Sigmoid colon (tissue), 7 donors: Measurements from ENCODE around the gene STAP2. TPM values are rescaled to one million over a fixed set of nuclear protein-coding genes. Genes with fewer than 3 reads are reported as not detected.

Experiments used
- DNase-seq: peaks from one replicate; pipeline ENCODE4 v3.0.0-alpha.2; 2019
- H3K27ac ChIP-seq, 4 donors: fragments of 200-600 bp; sonication (generic); one replicate each; pipeline ENCODE4 v1.5.1; 2016 to 2019; ENCODE audit warnings: mild to moderate bottlenecking in 1 of 4
- H3K27me3 ChIP-seq, 3 donors: fragments of 200-600 bp; sonication (generic); one replicate each; pipeline ENCODE4 v1.5.1; 2019; ENCODE audit warnings: mild to moderate bottlenecking in 1 of 3
- H3K36me3 ChIP-seq, 4 donors: fragments of 200-600 bp; sonication (generic); one replicate each; pipeline ENCODE4 v1.5.1; 2016 to 2019
- H3K4me1 ChIP-seq, 4 donors: fragments of 200-600 bp; sonication (generic); one replicate each; pipeline ENCODE4 v1.5.1; 2017 to 2019
- H3K4me3 ChIP-seq, 4 donors: fragments of 200-600 bp; sonication (generic); one replicate each; pipeline ENCODE4 v1.5.1; 2017 to 2019; ENCODE audit warnings: mild to moderate bottlenecking in 2 of 4, moderate library complexity in 1 of 4
- H3K9me3 ChIP-seq, 4 donors: fragments of 200-600 bp in 3 of 4; sonication (generic) in 3 of 4; one replicate each; pipeline versions ENCODE4 v1.5.1 to v1.6.1; 2013 to 2019
- CTCF ChIP-seq, 4 experiments: fragments of 450-650 bp in 3 of 4; fragments of 200-600 bp in 1 of 4; IDR thresholded peaks; one replicate each; pipeline ENCODE4 v1.5.1; 2016 to 2019; ENCODE audit warnings: antibody characterized with exemption in 4 of 4, mild to moderate bottlenecking in 3 of 4, moderate library complexity in 2 of 4
- EP300 ChIP-seq, 4 donors: sonication (generic); formaldehyde crosslinking; IDR thresholded peaks; one replicate each; pipeline ENCODE4 v1.6.1; 2017; ENCODE audit warnings: antibody characterized with exemption in 4 of 4
- POLR2A ChIP-seq, 2 donors: fragments of 450-650 bp; IDR thresholded peaks; one replicate each; pipeline ENCODE4 v1.6.1; 2016; ENCODE audit warnings: antibody characterized with exemption in 2 of 2, mild to moderate bottlenecking in 2 of 2, moderate library complexity in 2 of 2
- POLR2AphosphoS5 ChIP-seq, 4 donors: sonication (generic); formaldehyde crosslinking; IDR thresholded peaks; one replicate each; pipeline ENCODE4 v1.6.1; 2017; ENCODE audit warnings: antibody characterized with exemption in 4 of 4
- WGBS, 2 donors: extraction: QIAGEN DNeasy Blood & Tissue Kit; methylation state at CpG; one replicate each; pipeline ENCODE4 v1.1.7; 2013; 5-methylcytosine and 5-hydroxymethylcytosine counted together
- intact Hi-C: fragments of 100-400 bp; cut with DNase I; formaldehyde crosslinking; loops from one replicate; pipeline ENCODE4 v1.15.1; 2023
- polyA plus RNA-seq, 3 donors: library from polyadenylated mRNA; stranded (reverse); fragments of 200-250 nt; gene quantifications; one replicate each; pipeline ENCODE4 v1.2.3, GENCODE V29; 2013
- total RNA-seq, 4 donors: library from RNA; depleted of rRNA; stranded (reverse); fragments of >200 nt; gene quantifications; one replicate each; pipeline ENCODE4 v1.1.0, GENCODE V29; 2016
- donor health status: healthy with polysubstance abuse.
- donor health status: Bipolar disorder and iron deficiency.
- donor health status: healthy.

Gene STAP2
- total and polyA plus RNA-seq, 7 donors, result 0.99 to 313 (median 5.5) TPM

GRCh38 chr19:4369888-4370260, 31.2 kb upstream of the STAP2 start:
- 14 to 16% methylated on average over 21 of the region's 21 CpGs for WGBS, 2 donors
- Histone ChIP-seq H3K27ac (peak overlapping the region; percentile 37 to 75 (median 63)), H3K4me1 (peaks cover 0 to 80% (median 70%) of the 10 kb centered on the region in 4 donors), H3K36me3 (peaks cover 0 to 22% (median 15%) of the 10 kb centered on the region in 4 donors), H3K27me3 (no peaks in the 10 kb centered on the region), H3K9me3 (no peaks in the 10 kb centered on the region), H3K4me3 (peak overlapping the region in 1 of 4 donors; percentile 16)
- DNase-seq, result no peak
- intact Hi-C loops, result no loop called here
- TF ChIP-seq EP300 (IDR thresholded peaks at IDR 0.05) (no peak), POLR2AphosphoS5 (IDR thresholded peaks at IDR 0.05) (peak in 1 of 4 donors; percentile 7), CTCF (IDR thresholded peaks at IDR 0.05) (peak in 2 of 4 experiments; percentile 11 to 47)

GRCh38 chr19:4369109-4369887, 30.7 kb upstream of the STAP2 start:
- DNase-seq, result no peak
- intact Hi-C loops, result no loop called here
- Histone ChIP-seq H3K27me3 (no peaks in the 10 kb centered on the region), H3K4me3 (peak overlapping the region in 1 of 4 donors; percentile 16), H3K36me3 (peaks cover under 1 to 23% (median 16%) of the 10 kb centered on the region in 4 donors), H3K9me3 (no peaks in the 10 kb centered on the region), H3K4me1 (peaks cover 0 to 75% (median 64%) of the 10 kb centered on the region in 4 donors), H3K27ac (peak overlapping the region; percentile 37 to 75 (median 63))
- TF ChIP-seq EP300 (IDR thresholded peaks at IDR 0.05) (no peak), POLR2AphosphoS5 (IDR thresholded peaks at IDR 0.05) (peak in 1 of 4 donors; percentile 8)
- WGBS, 2 donors, result 8 to 15% methylated on average over 25 of the region's 25 CpGs

GRCh38 chr19:4368128-4368820, 29.6 kb upstream of the STAP2 start:
- WGBS, 2 donors, result 66 to 73% methylated on average over 19 of the region's 19 CpGs
- intact Hi-C loops, result no loop called here
- Histone ChIP-seq H3K27me3 (no peaks in the 10 kb centered on the region), H3K4me1 (peaks cover 0 to 64% (median 54%) of the 10 kb centered on the region in 4 donors), H3K4me3 (no peak overlapping the region), H3K9me3 (no peaks in the 10 kb centered on the region), H3K36me3 (peaks cover 11 to 32% (median 25%) of the 10 kb centered on the region in 4 donors), H3K27ac (peak overlapping the region; percentile 37 to 75 (median 63))
- no peak for DNase-seq
- TF ChIP-seq POLR2A (IDR thresholded peaks at IDR 0.05) (no peak), POLR2AphosphoS5 (IDR thresholded peaks at IDR 0.05) (no peak), EP300 (IDR thresholded peaks at IDR 0.05) (no peak), CTCF (IDR thresholded peaks at IDR 0.05) (no peak)

GRCh38 chr19:4367781-4368127, 29.1 kb upstream of the STAP2 start:
- no peak for DNase-seq
- intact Hi-C loops, result no loop called here
- H3K4me1 ChIP-seq, result peaks cover 0 to 59% (median 49%) of the 10 kb centered on the region in 4 donors

GRCh38 chr19:4367336-4367723, 28.7 kb upstream of the STAP2 start:
- H3K4me1 ChIP-seq, result peaks cover 0 to 55% (median 47%) of the 10 kb centered on the region in 4 donors
- DNase-seq, result no peak
- H3K27me3 ChIP-seq, result no peaks in the 10 kb centered on the region
- no peaks in the 10 kb centered on the region for H3K9me3 ChIP-seq
- no peak for TF ChIP-seq EP300 (IDR thresholded peaks at IDR 0.05)
- TF ChIP-seq CTCF (IDR thresholded peaks at IDR 0.05), result no peak
- TF ChIP-seq POLR2AphosphoS5 (IDR thresholded peaks at IDR 0.05), result peak in 1 of 4 donors; percentile 13
- TF ChIP-seq POLR2A (IDR thresholded peaks at IDR 0.05), result no peak
- 90% methylated on average over 10 of the region's 10 CpGs for WGBS, 2 donors
- intact Hi-C loops, result no loop called here
- peak overlapping the region in 2 of 4 donors; percentile 61 to 65 for H3K27ac ChIP-seq
- peaks cover 15 to 42% (median 34%) of the 10 kb centered on the region in 4 donors for H3K36me3 ChIP-seq
- no peak overlapping the region for H3K4me3 ChIP-seq

More at GRCh38 chr19:4367781-4368127, 29.1 kb upstream of the STAP2 start:
- peak in 1 of 4 donors; percentile 4 for TF ChIP-seq POLR2AphosphoS5 (IDR thresholded peaks at IDR 0.05)
- TF ChIP-seq EP300 (IDR thresholded peaks at IDR 0.05), result no peak
- no peaks in the 10 kb centered on the region for H3K27me3 ChIP-seq
- no peaks in the 10 kb centered on the region for H3K9me3 ChIP-seq
- WGBS, 2 donors, result 89 to 92% methylated on average over 13 of the region's 13 CpGs
- peak overlapping the region; percentile 37 to 75 (median 63) for H3K27ac ChIP-seq
- H3K4me3 ChIP-seq, result no peak overlapping the region
- H3K36me3 ChIP-seq, result peaks cover 14 to 37% (median 30%) of the 10 kb centered on the region in 4 donors
